ENCODE results near the gene FALEC. TPM values are rescaled to one million over a fixed set of nuclear protein-coding genes. Genes with fewer than 3 reads are reported as not detected.

The FALEC gene
- total RNA-seq, 2 experiments from 2014 or later: not detected

GRCh38 chr1:150530491-150531159 is 15.1 kb downstream of the FALEC start:
- Mint-ChIP-seq H3K4me1 (ENCODE audit: low read depth) (no peaks in the 10 kb centered on the region), H3K9me3 (no peaks in the 10 kb centered on the region), H3K27ac (no peak overlapping the region), H3K36me3 (ENCODE audit: low read depth) (no peaks in the 10 kb centered on the region), H3K4me3 (no peak overlapping the region), H3K27me3 (no peaks in the 10 kb centered on the region)
- intact Hi-C loops (cut with micrococcal nuclease): no loop called here
- ATAC-seq (no peak), DNase-seq (no peak)
- CTCF ChIA-PET: interaction anchor here (3.3 kb wide), 1 partner anchor 10 kb away, joined by 22 read pairs; no protein-coding TSS in a partner anchor
- POLR2A ChIA-PET: interaction anchor here (0.9 kb wide), 1 partner anchor 16 kb away, joined by 3 read pairs; no protein-coding TSS in a partner anchor
- no peak for TF ChIP-seq CTCF (IDR thresholded peaks at IDR 0.05)

- H3K36me3 Mint-ChIP-seq (ENCODE audit: low read depth): no peaks in the 10 kb centered on the region
- H3K4me3 Mint-ChIP-seq: no peak overlapping the region
- no peak for TF ChIP-seq CTCF (IDR thresholded peaks at IDR 0.05)
- POLR2A ChIA-PET: no interaction called here
- H3K27me3 Mint-ChIP-seq: no peaks in the 10 kb centered on the region
- no peak overlapping the region for H3K27ac Mint-ChIP-seq
- DNase-seq (no peak), ATAC-seq (no peak)
- H3K4me1 Mint-ChIP-seq (ENCODE audit: low read depth): no peaks in the 10 kb centered on the region
- CTCF ChIA-PET: interaction anchor here (0.6 to 3.3 kb wide), 28 partner anchors 9 to 467 kb away, joined by 3 to 30 read pairs (median 4); partner anchors contain the start of genes CTSK and FALEC
- no peaks in the 10 kb centered on the region for H3K9me3 Mint-ChIP-seq
- intact Hi-C loops (cut with micrococcal nuclease): no loop called here
These were observed 17.3 kb downstream of the FALEC start for GRCh38 chr1:150532860-150533259.

GRCh38 chr1:150534002-150534401 is 18.4 kb downstream of the FALEC start:
- Mint-ChIP-seq H3K27me3 (no peaks in the 10 kb centered on the region), H3K27ac (no peak overlapping the region), H3K4me3 (no peak overlapping the region), H3K4me1 (ENCODE audit: low read depth) (no peaks in the 10 kb centered on the region), H3K9me3 (no peaks in the 10 kb centered on the region), H3K36me3 (ENCODE audit: low read depth) (no peaks in the 10 kb centered on the region)
- no peak for TF ChIP-seq CTCF (IDR thresholded peaks at IDR 0.05)
- ATAC-seq (no peak), DNase-seq (no peak)
- intact Hi-C loops (cut with micrococcal nuclease): no loop called here
- ChIA-PET POLR2A (no interaction called here), CTCF (interaction anchor here (1.5 to 3.3 kb wide), 6 partner anchors 9 to 278 kb away, joined by 4 to 22 read pairs (median 10); partner anchors contain the start of gene CTSK)

GRCh38 chr1:150535511-150536287 is 20.1 kb downstream of the FALEC start:
- TF ChIP-seq CTCF (IDR thresholded peaks at IDR 0.05): no peak
- intact Hi-C loops (cut with micrococcal nuclease): no loop called here
- Mint-ChIP-seq H3K36me3 (ENCODE audit: low read depth) (no peaks in the 10 kb centered on the region), H3K27me3 (no peaks in the 10 kb centered on the region), H3K4me1 (ENCODE audit: low read depth) (no peaks in the 10 kb centered on the region), H3K9me3 (no peaks in the 10 kb centered on the region), H3K4me3 (no peak overlapping the region), H3K27ac (no peak overlapping the region)
- DNase-seq: no peak
- ChIA-PET POLR2A (interaction anchor here (0.7 kb wide), 1 partner anchor 20 kb away, joined by 3 read pairs; no protein-coding TSS in a partner anchor), CTCF (interaction anchor here (1.0 to 2.4 kb wide), 2 partner anchors 24 to 70 kb away, joined by 3 to 10 read pairs; no protein-coding TSS in a partner anchor)
- ATAC-seq: no peak

Data from activated CD8-positive, alpha-beta T cell treated with anti-CD3 and anti-CD28 coated beads for 36 hours (primary cell).